K562 (cell line): ENCODE measurements around the gene SDCCAG8. TPM values are rescaled to one million over a fixed set of nuclear protein-coding genes. Genes with fewer than 3 reads are reported as not detected.

Source experiments
- ARID2 ChIP-seq: fragments of 450-650 bp; IDR thresholded peaks from 2 replicates; pipeline ENCODE4 v1.6.1; 2017; ENCODE audit warnings: antibody characterized with exemption, mild to moderate bottlenecking
- BRD4 ChIP-seq: fragments of 200-600 bp; sonication (generic); IDR thresholded peaks from 2 replicates; pipeline ENCODE4 v1.6.1; 2017; ENCODE audit warnings: inconsistent platforms
- DNMT1 ChIP-seq: fragments of 450-650 bp; IDR thresholded peaks from 2 replicates; pipeline ENCODE4 v1.6.1; 2016; ENCODE audit warnings: antibody characterized with exemption, mild to moderate bottlenecking
- FOXO4 ChIP-seq: fragments of 450-650 bp; formaldehyde crosslinking; IDR thresholded peaks from 2 replicates; pipeline ENCODE4 v1.4.0; 2020; ENCODE audit warnings: mild to moderate bottlenecking, moderate library complexity
- HIVEP1 ChIP-seq: fragments of 250-450 bp; sonication (Bioruptor Pico); IDR thresholded peaks from 2 replicates; pipeline ENCODE4 v1.4.0; 2020; ENCODE audit warnings: mild to moderate bottlenecking
- POLR3A ChIP-seq: IDR thresholded peaks from 2 replicates; pipeline ENCODE4 v1.6.1; 2011; ENCODE audit warnings: borderline replicate concordance, mild to moderate bottlenecking, moderate library complexity; ENCODE audit not compliant: insufficient read length, insufficient read depth; ENCODE audit errors: extremely low read depth
- ZNF740 ChIP-seq, 3 experiments: fragments of 200-800 bp in 1 of 3; sonication (Bioruptor generic) in 1 of 3; sonication (generic) in 1 of 3; formaldehyde crosslinking in 1 of 3; IDR thresholded peaks; 2 replicates each; pipeline versions ENCODE4 v1.6.1 to v1.8.0; 2016 to 2022; ENCODE audit warnings: mild to moderate bottlenecking in 2 of 3, missing compliant biosample characterization in 2 of 3, missing genetic modification characterization in 2 of 3, missing genetic modification reagents in 1 of 3
- ZNF79 ChIP-seq: fragments of 250-450 bp; sonication (Bioruptor Pico); IDR thresholded peaks from 2 replicates; pipeline ENCODE4 v1.4.0; 2020; ENCODE audit warnings: low read depth, mild to moderate bottlenecking, moderate library complexity
- polyA plus RNA-seq, 8 experiments: library from polyadenylated mRNA; depleted of rRNA in 4 of 8; stranded (reverse) in 5 of 8; unstranded in 3 of 8; fragments of >200 nt; fragmentation: Nextera tagmentation in 2 of 8; fragmentation: Illumina TruSeq in 1 of 8; extraction: Ambion mirVana in 2 of 8; extraction: Trizol in 1 of 8; gene quantifications; 2 replicates each; pipeline versions ENCODE4 v1.2.1 to v1.2.3, GENCODE V29; 2011 to 2014; ENCODE audit warnings: inconsistent platforms in 1 of 8, missing spikeins in 1 of 8
- total RNA-seq, 7 experiments: library from RNA; depleted of rRNA in 6 of 7; stranded (reverse); fragments of >200 nt in 6 of 7; fragmentation: Illumina TruSeq in 2 of 7; extraction: Trizol in 2 of 7; gene quantifications; 2 replicates each; pipeline versions ENCODE4 v1.2.1 to v1.2.3, GENCODE V29; 2011 to 2021; ENCODE audit warnings: low replicate concordance in 1 of 7
- TF ChIP-seq, protein P1 (sequence below): fragments of 200-800 bp; sonication (Bioruptor generic); IDR thresholded peaks from 2 replicates; pipeline ENCODE4 v1.6.1; 2017; ENCODE audit warnings: missing genetic modification characterization, missing compliant biosample characterization
- TF ChIP-seq, protein P2 (sequence below), 2 experiments: fragments of 450-650 bp; conservative IDR thresholded peaks; 2 replicates each; pipeline ENCODE4 v1.6.1; 2017; ENCODE audit warnings: mild to moderate bottlenecking in 2 of 2, moderate library complexity in 2 of 2
- TF ChIP-seq, protein P3 (sequence below): fragments of 450-650 bp; IDR thresholded peaks from 2 replicates; pipeline ENCODE4 v1.6.1; 2016; ENCODE audit warnings: borderline replicate concordance
- TF ChIP-seq, protein P4 (sequence below): fragments of 250-450 bp; sonication (Bioruptor Pico); IDR thresholded peaks from 2 replicates; pipeline ENCODE4 v1.5.0; 2021; ENCODE audit warnings: mild to moderate bottlenecking, moderate library complexity

SDCCAG8 gene
- total and polyA plus RNA-seq, 9 of the 15 experiments (the other 6 are each of a cell fraction or from before 2014, with no cell fraction given): 17.9 to 36.7 (median 25.4) TPM

- TF ChIP-seq ZNF740 (CRISPR knock-in tag; IDR thresholded peaks at IDR 0.05) (no peak), ZNF740 (tag; IDR thresholded peaks at IDR 0.05) (no peak; a peak in 2 of 4 replicates), BRD4 (no peak), HIVEP1 (peak; percentile 40; the same call in 1 of the 2 replicates), POLR3A (no peak), FOXO4 (CRISPR knock-in tag) (no peak), ARID2 (no peak; the same call in 1 of the 2 replicates), DNMT1 (no peak), ZNF79 (CRISPR knock-in tag) (no peak; the same call in 1 of the 2 replicates)
- TF ChIP-seq, protein P1, sequence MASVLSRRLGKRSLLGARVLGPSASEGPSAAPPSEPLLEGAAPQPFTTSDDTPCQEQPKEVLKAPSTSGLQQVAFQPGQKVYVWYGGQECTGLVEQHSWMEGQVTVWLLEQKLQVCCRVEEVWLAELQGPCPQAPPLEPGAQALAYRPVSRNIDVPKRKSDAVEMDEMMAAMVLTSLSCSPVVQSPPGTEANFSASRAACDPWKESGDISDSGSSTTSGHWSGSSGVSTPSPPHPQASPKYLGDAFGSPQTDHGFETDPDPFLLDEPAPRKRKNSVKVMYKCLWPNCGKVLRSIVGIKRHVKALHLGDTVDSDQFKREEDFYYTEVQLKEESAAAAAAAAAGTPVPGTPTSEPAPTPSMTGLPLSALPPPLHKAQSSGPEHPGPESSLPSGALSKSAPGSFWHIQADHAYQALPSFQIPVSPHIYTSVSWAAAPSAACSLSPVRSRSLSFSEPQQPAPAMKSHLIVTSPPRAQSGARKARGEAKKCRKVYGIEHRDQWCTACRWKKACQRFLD (CRISPR knock-in tag): no peak; the same call in 1 of the 2 replicates
- TF ChIP-seq, protein P2, sequence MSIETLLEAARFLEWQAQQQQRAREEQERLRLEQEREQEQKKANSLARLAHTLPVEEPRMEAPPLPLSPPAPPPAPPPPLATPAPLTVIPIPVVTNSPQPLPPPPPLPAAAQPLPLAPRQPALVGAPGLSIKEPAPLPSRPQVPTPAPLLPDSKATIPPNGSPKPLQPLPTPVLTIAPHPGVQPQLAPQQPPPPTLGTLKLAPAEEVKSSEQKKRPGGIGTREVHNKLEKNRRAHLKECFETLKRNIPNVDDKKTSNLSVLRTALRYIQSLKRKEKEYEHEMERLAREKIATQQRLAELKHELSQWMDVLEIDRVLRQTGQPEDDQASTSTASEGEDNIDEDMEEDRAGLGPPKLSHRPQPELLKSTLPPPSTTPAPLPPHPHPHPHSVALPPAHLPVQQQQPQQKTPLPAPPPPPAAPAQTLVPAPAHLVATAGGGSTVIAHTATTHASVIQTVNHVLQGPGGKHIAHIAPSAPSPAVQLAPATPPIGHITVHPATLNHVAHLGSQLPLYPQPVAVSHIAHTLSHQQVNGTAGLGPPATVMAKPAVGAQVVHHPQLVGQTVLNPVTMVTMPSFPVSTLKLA (conservative IDR thresholded peaks at IDR 0.05): peak; percentile 55 to 70
- TF ChIP-seq, protein P3, sequence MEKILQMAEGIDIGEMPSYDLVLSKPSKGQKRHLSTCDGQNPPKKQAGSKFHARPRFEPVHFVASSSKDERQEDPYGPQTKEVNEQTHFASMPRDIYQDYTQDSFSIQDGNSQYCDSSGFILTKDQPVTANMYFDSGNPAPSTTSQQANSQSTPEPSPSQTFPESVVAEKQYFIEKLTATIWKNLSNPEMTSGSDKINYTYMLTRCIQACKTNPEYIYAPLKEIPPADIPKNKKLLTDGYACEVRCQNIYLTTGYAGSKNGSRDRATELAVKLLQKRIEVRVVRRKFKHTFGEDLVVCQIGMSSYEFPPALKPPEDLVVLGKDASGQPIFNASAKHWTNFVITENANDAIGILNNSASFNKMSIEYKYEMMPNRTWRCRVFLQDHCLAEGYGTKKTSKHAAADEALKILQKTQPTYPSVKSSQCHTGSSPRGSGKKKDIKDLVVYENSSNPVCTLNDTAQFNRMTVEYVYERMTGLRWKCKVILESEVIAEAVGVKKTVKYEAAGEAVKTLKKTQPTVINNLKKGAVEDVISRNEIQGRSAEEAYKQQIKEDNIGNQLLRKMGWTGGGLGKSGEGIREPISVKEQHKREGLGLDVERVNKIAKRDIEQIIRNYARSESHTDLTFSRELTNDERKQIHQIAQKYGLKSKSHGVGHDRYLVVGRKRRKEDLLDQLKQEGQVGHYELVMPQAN: peak; percentile 74; the same call in 1 of the 2 replicates
- TF ChIP-seq, protein P4, sequence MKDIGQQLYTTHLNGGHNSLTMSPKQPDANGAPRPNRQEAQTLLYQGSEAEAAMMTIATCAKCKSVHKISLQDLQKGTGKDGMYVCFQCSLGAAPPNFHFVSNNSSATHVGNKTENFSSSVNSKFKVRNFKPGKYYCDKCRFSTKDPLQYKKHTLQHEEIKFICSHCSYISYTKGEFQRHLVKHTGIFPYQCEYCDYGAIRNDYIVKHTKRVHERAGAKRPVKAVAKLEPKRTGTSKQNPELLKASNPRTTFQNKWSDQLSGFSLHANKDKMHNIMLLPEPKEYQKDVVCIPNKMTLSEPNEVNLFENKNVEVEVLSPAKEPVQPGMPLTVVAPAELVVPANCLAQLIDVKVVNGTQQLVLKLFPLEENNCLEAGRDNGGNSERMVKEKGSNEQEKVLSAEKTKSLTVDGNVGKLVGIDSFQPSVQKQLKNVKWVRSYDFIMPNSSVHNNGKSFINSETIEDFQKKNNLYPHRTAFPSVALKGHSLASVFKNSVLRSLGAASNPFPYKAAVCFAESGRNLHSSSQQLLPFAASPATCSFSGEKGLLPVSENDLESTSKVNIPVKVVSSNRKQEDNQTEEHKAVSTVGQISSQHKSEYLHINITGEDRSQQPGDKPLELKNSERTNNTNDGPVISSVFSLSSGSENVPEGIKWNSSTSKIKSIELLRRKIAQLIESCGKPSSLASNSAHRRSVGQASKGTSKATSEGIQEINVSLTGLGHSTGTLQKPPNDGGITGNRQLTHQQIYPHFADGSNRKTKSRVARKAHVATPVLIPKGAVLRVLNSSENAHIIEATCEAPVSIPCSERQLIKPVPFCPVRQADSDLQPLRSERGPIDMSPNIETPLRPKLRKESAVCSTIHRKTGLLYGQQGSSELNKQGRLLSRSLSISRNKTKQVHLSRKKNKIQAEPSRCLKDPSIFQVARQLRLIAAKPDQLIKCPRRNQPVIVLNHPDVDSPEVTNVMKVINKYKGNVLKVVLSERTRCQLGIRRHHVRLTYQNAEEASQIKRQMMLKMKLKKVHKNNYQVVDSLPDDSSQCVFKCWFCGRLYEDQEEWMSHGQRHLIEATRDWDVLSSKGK (CRISPR knock-in tag): no peak
Measured at GRCh38 chr1:243254233-243254926, 1.5 kb upstream of the SDCCAG8 start (continued).
